GM12878 (cell line): ENCODE data around the gene SLC22A31. TPM values are rescaled to one million over a fixed set of nuclear protein-coding genes. Genes with fewer than 3 reads are reported as not detected.

ENCODE experiments used
- ATAC-seq: fragments of 200-7000 bp; cut with Tn5 transposase; 3 replicates; pipeline ENCODE4 v1.9.1; 2020; ENCODE audit warnings: mild to moderate bottlenecking, moderate library complexity
- BruUV-seq: library from RNA; stranded (reverse); fragments of 400-500 nt; replicated peaks from 2 replicates; lab custom pipeline; 2021; lab: Mats Ljungman, UMichigan
- CTCF ChIA-PET: fragments of 300-600 bp; sonication (Branson Sonifier 250); formaldehyde crosslinking; extraction: SDS; loops from one replicate; lab custom pipeline; 2021; ENCODE audit warnings: inconsistent platforms; lab: Yijun Ruan, JAX
- POLR2A ChIA-PET: fragments of 350-600 bp; formaldehyde crosslinking; extraction: SDS; loops from one replicate; lab custom pipeline; 2021; ENCODE audit warnings: inconsistent platforms; lab: Charles Lee
- RAD21 ChIA-PET: fragments of 300-600 bp; sonication (Branson Sonifier 250); formaldehyde crosslinking; loops from one replicate; lab custom pipeline; 2023; ENCODE audit warnings: antibody characterized with exemption; ENCODE audit not compliant: unreplicated experiment; lab: Charles Lee
- SMC1A ChIA-PET: fragments of 300-600 bp; sonication (Branson Sonifier 250); formaldehyde crosslinking; loops from one replicate; lab custom pipeline; 2023; ENCODE audit not compliant: unreplicated experiment, uncharacterized antibody; lab: Charles Lee
- DNase-seq: peaks from one replicate; pipeline ENCODE4 v3.0.0-alpha.2; 2011; ENCODE audit warnings: low read depth, low spot score
- FAIRE-seq: peaks from 3 replicates; lab custom pipeline; 2011; peaks lifted over from hg19 to GRCh38; lab: Jason Lieb, UNC
- H2AFZ ChIP-seq: 2 replicates; pipeline ENCODE4 v1.6.0; 2011; ENCODE audit warnings: low read depth, low read length, control low read depth; ENCODE audit not compliant: control insufficient read depth
- H3K27ac ChIP-seq: 2 replicates; pipeline ENCODE4 v1.5.1; 2011; ENCODE audit warnings: control low read depth; ENCODE audit not compliant: control insufficient read depth, insufficient read depth
- H3K27me3 ChIP-seq, 2 experiments: replicated peaks in 1 of 2; 2 replicates each; pipeline versions ENCODE4 v1.6.0 to v1.6.1; 2011; ENCODE audit warnings: low read length in 1 of 2; ENCODE audit not compliant: control insufficient read depth in 2 of 2, insufficient read depth in 2 of 2
- H3K36me3 ChIP-seq, 2 experiments: 2 replicates each; pipeline ENCODE4 v1.5.1; 2011; ENCODE audit warnings: low read length in 1 of 2; ENCODE audit not compliant: control insufficient read depth in 2 of 2, insufficient read depth in 2 of 2
- H3K4me1 ChIP-seq: 2 replicates; pipeline ENCODE4 v1.6.1; 2011; ENCODE audit warnings: mild to moderate bottlenecking, low read length, moderate library complexity, mixed read lengths; ENCODE audit not compliant: control insufficient read depth, insufficient read depth
- H3K4me2 ChIP-seq: 2 replicates; pipeline ENCODE4 v1.6.0; 2011; ENCODE audit warnings: control low read depth; ENCODE audit not compliant: control insufficient read depth, insufficient read depth
- H3K4me3 ChIP-seq: fragments of 200-600 bp; sonication (generic); 2 replicates; pipeline ENCODE4 v1.5.1; 2016
- H3K79me2 ChIP-seq: 2 replicates; pipeline ENCODE4 v1.6.0; 2011; ENCODE audit warnings: low read length; ENCODE audit not compliant: control insufficient read depth, insufficient read depth
- H3K9ac ChIP-seq: 2 replicates; pipeline ENCODE4 v1.8.0; 2011; ENCODE audit warnings: low read length, control low read depth, mixed read lengths; ENCODE audit not compliant: control insufficient read depth, insufficient read depth
- H3K9me3 ChIP-seq: replicated peaks from 3 replicates; pipeline ENCODE4 v1.5.1; 2011; ENCODE audit warnings: mild to moderate bottlenecking, low read length; ENCODE audit not compliant: control insufficient read depth, insufficient read depth
- H4K20me1 ChIP-seq: 2 replicates; pipeline ENCODE4 v1.6.0; 2011; ENCODE audit not compliant: control insufficient read depth, insufficient read depth
- CHD4 ChIP-seq: fragments of 200-600 bp; sonication (generic); IDR thresholded peaks from 2 replicates; pipeline ENCODE4 v1.6.1; 2016; ENCODE audit warnings: mild to moderate bottlenecking
- ETV6 ChIP-seq, 2 experiments: fragments of 450-650 bp in 1 of 2; IDR thresholded peaks in 1 of 2; conservative IDR thresholded peaks in 1 of 2; 2 replicates each; pipeline ENCODE4 v1.6.1; 2014; ENCODE audit warnings: antibody characterized with exemption in 1 of 2, borderline replicate concordance in 1 of 2, low read depth in 1 of 2, mild to moderate bottlenecking in 1 of 2, moderate library complexity in 1 of 2
- EZH2 ChIP-seq: IDR thresholded peaks from 2 replicates; pipeline ENCODE4 v1.6.1; 2012; ENCODE audit warnings: low read depth, mild to moderate bottlenecking, control low read depth, inconsistent platforms, low read length, borderline replicate concordance; ENCODE audit not compliant: control insufficient read depth
- NR2F1 ChIP-seq: fragments of 450-650 bp; conservative IDR thresholded peaks from 2 replicates; pipeline ENCODE4 v1.6.1; 2017; ENCODE audit warnings: mild to moderate bottlenecking
- PAX5 ChIP-seq: IDR thresholded peaks from 2 replicates; pipeline ENCODE4 v1.6.1; 2011; ENCODE audit warnings: low read depth, low read length, borderline replicate concordance
- PRDM15 ChIP-seq: fragments of 450-650 bp; formaldehyde crosslinking; IDR thresholded peaks from 2 replicates; pipeline ENCODE4 v1.4.0; 2020; ENCODE audit warnings: mild to moderate bottlenecking, moderate library complexity
- SMARCA5 ChIP-seq: fragments of 450-650 bp; IDR thresholded peaks from 2 replicates; pipeline ENCODE4 v1.6.1; 2017; ENCODE audit warnings: mild to moderate bottlenecking
- STAT3 ChIP-seq: IDR thresholded peaks from 2 replicates; pipeline ENCODE4 v1.6.1; 2011; ENCODE audit warnings: low read depth, low read length, improper control_type of control experiment
- SUPT20H ChIP-seq: IDR thresholded peaks from 2 replicates; pipeline ENCODE4 v1.6.1; 2011; ENCODE audit warnings: low read depth, mild to moderate bottlenecking, low read length, moderate library complexity, borderline replicate concordance; ENCODE audit not compliant: control insufficient read depth
- USF2 ChIP-seq: IDR thresholded peaks from 2 replicates; pipeline ENCODE4 v1.6.1; 2011; ENCODE audit warnings: low read depth, low read length, improper control_type of control experiment, borderline replicate concordance
- whole genome bisulfite sequencing: methylation state at CpG from one replicate; pipeline ENCODE4 v1.1.6; 2016; ENCODE audit warnings: low lambda C conversion rate; ENCODE audit not compliant: insufficient replicate concordance, insufficient coverage; ENCODE audit errors: missing lambda C conversion rate; 5-methylcytosine and 5-hydroxymethylcytosine counted together
- in situ Hi-C: fragments of 300-500 bp; cut with MboI; formaldehyde crosslinking; loops from 9 replicates; pipeline ENCODE4 v1.14.3; 2018; ENCODE audit warnings: mixed read lengths
- intact Hi-C: fragments of 100-400 bp; cut with micrococcal nuclease; formaldehyde crosslinking; loops from one replicate; pipeline ENCODE4 v1.14.2; 2022; ENCODE audit not compliant: unreplicated experiment
- polyA plus RNA-seq, 11 experiments: library from polyadenylated mRNA; depleted of rRNA in 4 of 11; unstranded in 6 of 11; stranded (reverse) in 5 of 11; fragments of >200 nt; fragmentation: Nextera tagmentation in 4 of 11; fragmentation: Illumina TruSeq in 1 of 11; extraction: Ambion mirVana in 4 of 11; extraction: Trizol in 1 of 11; gene quantifications; 1 replicate in 1 of 11; 2 replicates in 10 of 11; pipeline versions ENCODE4 v1.2.1 to v1.2.3, GENCODE V29; 2011 to 2016; ENCODE audit warnings: inconsistent platforms in 2 of 11, missing spikeins in 2 of 11, low read depth in 1 of 11
- total RNA-seq, 4 experiments: library from RNA; depleted of rRNA in 3 of 4; stranded (reverse); fragments of >200 nt in 3 of 4; fragmentation: Illumina TruSeq in 1 of 4; extraction: Trizol in 1 of 4; gene quantifications; 2 replicates each; pipeline versions ENCODE4 v1.2.1 to v1.2.3, GENCODE V29; 2013 to 2021

The SLC22A31 gene
- total and polyA plus RNA-seq, 10 of the 15 experiments (the other 5 are each of a cell fraction or from before 2014, with no cell fraction given): 0.13 to 0.24 (median 0.23) TPM; not detected in 7

GRCh38 chr16:89149386-89149785 lies 51.0 kb downstream of the SLC22A31 start (continued):
- no peak for TF ChIP-seq PRDM15 (CRISPR knock-in tag)
- TF ChIP-seq STAT3: no peak
- no peak for TF ChIP-seq CHD4
- no peak for TF ChIP-seq USF2
- TF ChIP-seq PAX5: no peak
- no peak for TF ChIP-seq SMARCA5

- Histone ChIP-seq H3K9me3 (peaks cover 6% of the 10 kb centered on the region; the same call in 1 of the 3 replicates), H4K20me1 (no peaks in the 10 kb centered on the region), H3K4me1 (no peaks in the 10 kb centered on the region), H3K79me2 (no peaks in the 10 kb centered on the region), H3K4me3 (no peak overlapping the region), H3K36me3 (peaks cover 9 to 10% of the 10 kb centered on the region in 2 experiments), H3K27me3 (no peaks in the 10 kb centered on the region), H3K9ac (no peak overlapping the region), H3K4me2 (no peak overlapping the region), H2AFZ (no peak overlapping the region), H3K27ac (no peak overlapping the region)
- intact Hi-C loops: no loop called here
- in situ Hi-C loops: no loop called here
- 74% methylated on average over 7 of the region's 11 CpGs for WGBS
- DNase-seq: no peak
- ChIA-PET CTCF (no interaction called here), SMC1A (no interaction called here), RAD21 (no interaction called here), POLR2A (no interaction called here)
- FAIRE-seq: no peak
- no TSS peak for BruUV-seq
- TF ChIP-seq EZH2 (no peak), ETV6 (conservative IDR thresholded peaks at IDR 0.05 in 1 of 2, IDR thresholded peaks at IDR 0.05 in 1 of 2; ENCODE audit: borderline replicate concordance in 1 of 2, low read depth in 1 of 2) (no peak), SUPT20H (no peak), STAT3 (no peak), NR2F1 (no peak)
- ATAC-seq: no peak
These were observed 53.1 kb downstream of the SLC22A31 start for GRCh38 chr16:89147085-89147817.
